ENCODE data around the gene PDZD2. TPM values are rescaled to one million over a fixed set of nuclear protein-coding genes. Genes with fewer than 3 reads are reported as not detected.
"Not testable (repeated sequence)": the region's sequence is repeated elsewhere in the genome, so short reads cannot be mapped to it uniquely, and the experiment has no call there.

PDZD2 gene
- 14.7 TPM for total RNA-seq

DNA sequence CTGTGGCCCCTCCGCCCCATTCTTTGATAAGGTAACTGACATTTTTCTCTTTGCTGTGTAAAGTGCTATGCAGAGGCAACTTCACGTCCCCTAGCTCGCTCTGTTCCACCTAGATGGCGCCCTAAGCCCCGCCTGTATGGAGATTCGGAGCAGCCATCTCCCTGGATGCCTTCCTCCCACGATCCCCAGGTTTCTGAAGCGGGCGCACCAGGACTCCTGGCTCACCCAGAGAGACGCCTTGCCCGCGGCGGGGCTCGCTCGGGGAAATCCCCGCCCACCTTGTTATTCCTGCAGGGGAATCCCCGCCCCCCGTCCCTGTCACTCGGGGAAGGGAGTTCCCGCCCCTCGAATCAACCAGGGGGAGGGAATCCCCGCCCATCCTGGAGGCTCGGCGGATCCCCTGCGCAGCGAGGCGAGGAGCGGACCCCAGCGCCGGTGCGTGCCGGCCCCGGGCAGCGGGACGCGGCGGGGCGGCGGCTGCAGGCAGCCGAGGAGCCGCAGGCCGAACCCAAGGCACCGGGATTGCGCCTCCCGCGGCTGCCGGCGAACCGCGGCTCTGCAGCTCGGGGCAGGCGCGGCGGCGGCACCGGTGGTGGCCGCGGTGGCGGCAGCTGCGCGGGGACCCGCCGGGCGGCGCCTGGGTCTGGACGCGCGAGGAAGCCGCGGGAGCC lies at the start of gene PDZD2:
TSS of gene PDZD2 (plus strand) at position 384 of the 671 bp plus-strand sequence.
- FAIRE-seq (no peak), DNase-seq (ENCODE audit: low spot score in 2 of 2) (peak; percentile 83 to 86)

DNA sequence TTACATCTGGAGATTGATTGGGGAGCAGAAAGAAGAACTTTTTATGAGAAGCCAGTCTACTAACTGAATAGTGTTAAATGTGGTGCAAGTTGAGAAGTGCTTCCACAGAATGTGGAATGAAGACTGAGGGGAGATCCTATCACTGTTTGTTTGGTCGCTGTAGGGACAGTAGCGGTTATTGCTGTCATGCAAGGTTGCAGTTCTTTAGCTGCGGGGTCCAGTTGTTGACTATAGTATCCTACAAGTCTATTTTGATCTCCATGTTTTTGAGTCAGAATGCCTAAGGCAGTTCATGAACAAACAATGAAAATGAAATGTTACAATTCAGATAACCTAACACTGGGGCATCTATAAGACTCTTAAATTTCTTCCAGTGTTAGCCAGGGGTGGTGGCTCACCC lies 45.3 kb upstream of the PDZD2 start:
- DNase-seq (ENCODE audit: low spot score in 2 of 2) (no peak), FAIRE-seq (no peak)

DNA sequence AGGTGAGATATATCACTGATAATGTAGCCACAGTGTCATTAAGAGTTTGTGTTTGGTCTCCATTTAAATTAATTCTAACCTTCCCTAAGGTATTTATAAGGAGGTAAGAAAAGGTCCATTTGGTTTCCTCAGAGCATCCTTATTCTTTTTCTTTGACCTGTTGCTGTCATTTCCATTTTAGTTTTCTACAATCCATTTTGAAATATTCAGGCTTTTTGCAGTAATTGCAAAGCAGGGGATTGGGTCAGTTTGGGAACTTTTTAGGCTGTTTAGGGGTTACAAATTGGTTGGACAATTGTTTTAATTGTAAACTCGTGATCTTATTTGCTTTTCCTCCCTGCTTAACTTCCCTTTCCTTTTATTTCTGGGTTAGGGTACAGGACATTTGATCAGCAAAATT lies 42.6 kb upstream of the PDZD2 start:
- DNase-seq (ENCODE audit: low spot score in 2 of 2) (no peak), FAIRE-seq (no peak)

DNA sequence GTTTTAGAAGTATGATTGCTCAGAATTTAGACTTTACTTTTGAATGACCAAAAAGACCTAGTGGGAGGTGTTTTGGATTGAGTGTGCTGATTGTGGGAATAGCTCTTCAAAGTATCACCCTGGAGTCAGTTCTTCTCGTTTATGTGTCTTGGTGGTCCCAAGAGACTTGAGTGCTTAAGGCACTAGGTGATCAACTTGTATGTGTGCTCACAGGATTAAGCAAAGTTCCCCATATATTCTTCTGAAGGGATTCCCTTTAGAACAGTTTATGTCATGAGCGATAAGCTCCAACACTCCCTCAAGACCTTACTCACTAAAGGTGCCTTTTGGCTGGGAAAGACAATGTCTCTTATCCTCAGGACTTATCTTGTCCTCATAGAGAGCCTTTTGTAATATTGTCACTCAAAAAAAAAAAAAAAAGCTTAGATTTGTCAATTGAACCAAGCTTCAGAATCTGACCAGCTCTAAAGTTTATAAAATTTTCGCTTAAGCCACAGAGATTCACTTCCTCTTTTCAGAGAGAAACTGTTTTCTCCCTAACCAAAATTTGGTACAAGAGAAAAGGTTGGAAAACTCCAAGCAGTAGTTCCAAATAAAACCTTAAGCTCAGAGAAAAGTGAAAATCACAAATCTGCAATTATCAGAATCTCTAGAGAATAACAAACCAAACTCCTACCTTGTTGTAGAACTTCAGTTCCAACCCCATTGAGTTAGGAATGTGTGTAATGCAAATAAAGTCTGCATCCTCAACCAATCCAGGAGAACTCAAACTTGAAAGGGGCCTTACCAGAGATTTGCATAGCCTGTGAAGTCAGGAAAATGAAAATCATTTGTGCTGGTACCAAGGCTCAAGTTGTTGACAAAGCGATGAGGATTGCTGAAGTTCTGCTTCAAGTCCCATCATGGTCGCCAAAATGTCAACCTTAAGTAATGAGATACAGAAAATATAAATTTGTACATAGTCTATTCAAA lies 40.0 kb upstream of the PDZD2 start:
- FAIRE-seq (no peak), DNase-seq (ENCODE audit: low spot score in 2 of 2) (no peak)

DNA sequence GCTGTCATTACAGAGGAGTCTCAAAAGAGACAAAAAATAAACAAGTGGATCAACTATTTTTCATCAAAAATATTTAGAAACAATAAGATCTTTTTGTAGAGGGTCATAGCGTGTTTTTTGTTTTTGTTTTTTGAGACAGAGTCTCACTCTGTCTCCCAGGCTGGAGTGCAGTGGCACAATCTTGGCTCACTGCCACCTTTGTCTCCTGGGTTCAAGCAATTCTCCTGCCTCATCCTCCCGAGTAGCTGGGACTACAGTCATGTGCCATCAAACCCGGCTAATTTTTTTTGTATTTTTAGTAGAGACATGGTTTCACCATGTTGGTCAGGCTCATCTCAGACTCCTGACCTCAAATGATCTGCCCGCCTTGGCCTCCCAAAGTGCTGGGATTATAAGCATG lies 36.6 kb upstream of the PDZD2 start:
- DNase-seq (ENCODE audit: low spot score in 2 of 2); FAIRE-seq: not testable (repeated sequence)

DNA sequence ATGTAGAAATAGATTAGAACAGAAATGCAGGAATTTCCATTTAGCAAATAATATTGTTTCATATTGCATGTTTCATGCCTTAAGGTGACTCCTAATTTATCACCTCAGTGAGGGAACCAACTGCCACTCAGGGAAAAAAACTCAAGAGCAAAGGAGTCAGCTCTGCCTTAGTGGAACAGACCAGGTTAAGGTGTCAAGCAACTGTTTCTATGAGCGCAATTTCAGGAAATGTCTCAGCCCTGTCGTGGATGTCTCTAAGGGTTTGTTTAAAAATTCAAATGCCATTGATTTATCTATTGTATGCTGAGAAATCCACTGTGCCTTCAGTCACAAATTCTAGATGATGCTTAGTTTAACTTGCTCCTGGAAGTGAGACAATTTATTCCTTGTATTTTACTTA lies 34.7 kb upstream of the PDZD2 start:
- DNase-seq (ENCODE audit: low spot score in 2 of 2) (no peak), FAIRE-seq (no peak)

DNA sequence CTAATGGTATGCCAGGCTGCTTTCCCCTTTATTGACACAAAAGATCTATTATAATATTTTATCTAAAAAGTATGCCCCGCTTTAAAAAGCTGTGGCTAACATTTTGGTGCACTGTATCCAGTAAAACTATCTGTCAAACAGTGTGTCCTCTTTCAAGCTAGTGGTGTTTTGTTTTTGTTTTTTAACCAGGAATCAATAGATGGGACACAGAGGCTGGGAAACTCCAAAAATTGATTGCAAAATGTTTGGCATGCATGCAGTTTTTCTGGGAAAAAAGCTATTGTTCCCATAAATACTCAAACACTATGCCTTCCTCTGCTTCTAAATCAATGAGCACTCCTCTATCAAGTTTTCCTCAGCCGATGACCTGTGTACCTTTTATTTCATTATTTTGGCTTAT lies 34.3 kb upstream of the PDZD2 start:
- no peak for DNase-seq (ENCODE audit: low spot score in 2 of 2)
- no peak for FAIRE-seq

DNA sequence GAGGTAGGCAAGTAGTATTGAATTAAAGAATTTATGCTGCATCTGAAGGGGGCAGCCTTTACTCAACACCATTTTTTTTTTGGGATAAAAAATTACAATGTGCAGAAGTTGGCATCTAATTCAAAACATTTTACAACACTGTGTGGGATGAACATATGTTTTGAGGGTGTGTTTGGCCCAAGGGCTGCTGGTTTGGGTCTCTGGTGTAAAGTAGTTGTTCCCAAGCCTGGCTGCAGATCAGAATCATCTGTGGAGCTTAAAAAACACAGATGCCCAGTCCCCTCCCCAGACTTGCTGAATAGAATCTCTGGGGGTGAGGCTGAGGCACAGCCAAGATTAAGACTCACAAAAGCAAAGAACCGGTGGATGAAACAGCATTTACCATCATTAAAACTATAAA lies 33.0 kb upstream of the PDZD2 start:
- no peak for DNase-seq (ENCODE audit: low spot score in 2 of 2)

DNA sequence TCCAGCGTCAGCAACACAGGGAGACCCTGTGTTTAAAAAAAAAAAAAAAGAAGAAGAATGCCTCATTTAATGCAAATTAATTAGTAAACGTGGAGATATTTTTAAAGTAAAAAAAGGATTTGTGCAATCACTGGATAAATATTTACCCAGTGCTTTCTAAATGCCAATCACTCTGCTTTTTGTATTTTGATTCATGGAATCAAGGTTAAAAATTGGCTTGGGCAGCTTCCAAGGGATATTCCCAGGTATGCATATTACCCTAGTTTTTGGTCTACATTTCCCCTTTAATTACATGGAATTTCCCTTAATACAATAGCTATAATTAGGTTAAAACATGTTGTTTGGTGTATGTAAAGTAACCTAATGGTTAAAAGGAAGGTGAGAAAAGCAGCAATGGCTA lies 31.4 kb upstream of the PDZD2 start:
- FAIRE-seq (no peak), DNase-seq (ENCODE audit: low spot score in 2 of 2) (no peak)

More for the DNA sequence above, 33.0 kb upstream of the PDZD2 start:
- no peak for FAIRE-seq

DNA sequence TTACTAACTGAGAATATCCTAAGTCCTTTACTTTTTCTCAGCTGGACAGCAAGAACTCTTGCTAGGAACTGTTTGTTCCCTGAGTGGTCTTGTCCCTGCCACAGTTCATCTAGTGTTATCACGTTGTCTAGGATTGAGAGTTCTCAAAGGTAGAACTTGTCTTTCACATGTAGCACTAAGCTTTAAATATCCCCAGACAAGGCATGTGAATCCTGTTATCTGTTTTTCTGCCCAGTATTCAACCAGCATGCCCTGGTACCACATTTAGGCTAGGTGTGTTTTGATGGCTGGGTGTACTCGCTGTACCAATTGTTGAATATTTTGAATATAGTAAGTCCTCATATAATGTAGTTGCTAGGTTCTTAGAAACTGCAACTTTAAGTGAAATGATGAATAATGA lies 27.9 kb upstream of the PDZD2 start:
- DNase-seq (ENCODE audit: low spot score in 2 of 2), result no peak
- no peak for FAIRE-seq

DNA sequence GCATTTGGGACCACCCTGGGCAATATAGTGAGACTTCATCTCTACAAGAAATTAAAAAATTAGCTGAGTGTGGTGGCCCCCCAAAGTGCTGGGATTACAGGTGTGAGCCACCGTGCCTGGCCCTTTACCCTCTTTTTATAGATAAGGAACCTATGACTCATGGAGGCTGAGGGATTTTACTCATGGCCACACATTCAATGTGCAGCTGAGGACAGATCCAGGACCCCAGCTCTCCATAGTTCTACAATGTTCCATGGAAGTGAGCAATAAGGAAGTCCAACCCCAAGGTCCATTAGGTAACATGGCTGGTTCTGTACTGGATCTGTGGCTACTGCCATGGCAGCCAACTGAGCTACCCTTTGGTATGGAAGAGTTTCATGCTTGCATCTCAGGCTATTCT lies 25.3 kb upstream of the PDZD2 start:
- FAIRE-seq (no peak), DNase-seq (ENCODE audit: low spot score in 2 of 2) (no peak)

DNA sequence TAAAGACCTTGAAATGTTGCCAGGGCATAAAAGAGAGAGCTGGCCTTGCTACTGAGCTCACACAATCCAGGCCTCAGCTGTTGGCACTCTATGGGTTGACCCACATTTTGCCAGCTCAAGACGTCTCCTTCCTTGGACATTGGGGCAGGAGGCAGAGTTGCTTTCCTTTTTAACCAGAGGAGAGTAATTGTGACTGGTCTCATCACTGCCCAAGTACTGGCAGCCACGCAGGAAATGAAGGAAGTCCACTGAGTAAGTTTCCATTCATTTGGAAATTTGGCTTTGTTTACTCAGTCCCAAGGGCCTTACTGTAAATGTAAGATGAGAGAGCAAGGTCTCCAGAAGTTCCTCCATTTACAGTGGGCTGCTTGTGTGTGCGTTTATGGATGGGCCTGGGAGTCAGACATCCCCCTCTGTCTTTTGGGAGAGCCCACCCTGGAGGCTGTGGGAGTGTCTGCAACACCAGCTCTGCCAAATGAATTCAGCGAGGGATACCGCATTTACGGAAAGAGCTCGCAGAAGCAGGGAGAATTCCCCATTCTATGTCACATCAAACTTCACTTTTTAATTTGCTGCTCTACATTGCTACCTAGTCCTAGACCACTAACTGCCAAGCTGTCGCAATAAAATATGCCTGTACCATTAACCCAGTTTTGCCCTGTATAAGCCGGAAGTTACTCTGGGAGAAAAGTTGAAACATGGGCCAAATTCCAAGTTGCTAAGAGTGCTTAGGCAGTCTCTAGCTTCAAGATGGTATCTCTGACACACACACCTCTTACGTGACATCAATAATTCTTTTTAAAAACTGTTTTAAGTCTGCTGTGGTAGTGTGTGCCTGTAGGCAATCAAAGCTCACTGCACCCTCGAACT lies 24.5 kb upstream of the PDZD2 start:
- no peak for FAIRE-seq
- no peak for DNase-seq (ENCODE audit: low spot score in 2 of 2)

DNA sequence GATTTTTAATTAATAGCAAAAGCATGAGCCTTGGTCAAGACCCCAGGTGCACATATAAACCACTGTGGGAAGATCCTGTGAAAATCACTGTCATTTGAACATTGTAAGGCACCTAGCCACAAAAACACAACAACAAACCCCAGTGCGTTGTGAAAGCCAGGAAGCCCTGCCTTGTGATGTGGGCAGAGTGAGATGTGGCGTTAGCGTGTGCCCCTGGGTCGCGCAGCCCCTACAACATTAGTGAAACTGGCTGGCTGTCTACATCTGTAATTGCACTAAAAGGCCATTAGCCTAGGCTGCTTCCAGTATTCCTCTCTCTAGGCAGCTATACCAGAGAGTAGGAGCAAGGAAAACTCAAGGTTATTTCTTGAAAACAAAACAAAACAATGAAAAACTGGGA lies 21.1 kb upstream of the PDZD2 start:
- FAIRE-seq, result no peak
- no peak for DNase-seq (ENCODE audit: low spot score in 2 of 2)

DNA sequence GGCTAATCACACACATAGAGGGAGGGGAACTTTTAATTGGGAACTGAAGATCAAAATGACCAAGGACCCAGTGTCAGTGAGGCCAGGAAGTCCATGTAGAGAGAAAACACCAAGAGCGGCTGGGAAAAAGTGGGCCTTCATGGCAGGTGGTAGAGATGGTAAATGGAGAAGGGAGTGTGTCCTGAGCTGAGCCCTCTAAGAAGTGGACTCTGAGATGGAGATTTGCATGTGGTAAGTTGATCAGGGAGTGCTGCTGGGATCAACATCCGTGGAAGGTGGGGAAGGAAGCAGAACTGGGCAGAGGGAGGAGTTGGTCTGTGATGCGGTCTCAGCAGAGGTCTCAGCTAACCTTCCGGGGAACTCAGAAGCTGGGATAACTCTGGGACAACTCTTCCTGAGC lies 18.9 kb upstream of the PDZD2 start:
- no peak for FAIRE-seq

DNA sequence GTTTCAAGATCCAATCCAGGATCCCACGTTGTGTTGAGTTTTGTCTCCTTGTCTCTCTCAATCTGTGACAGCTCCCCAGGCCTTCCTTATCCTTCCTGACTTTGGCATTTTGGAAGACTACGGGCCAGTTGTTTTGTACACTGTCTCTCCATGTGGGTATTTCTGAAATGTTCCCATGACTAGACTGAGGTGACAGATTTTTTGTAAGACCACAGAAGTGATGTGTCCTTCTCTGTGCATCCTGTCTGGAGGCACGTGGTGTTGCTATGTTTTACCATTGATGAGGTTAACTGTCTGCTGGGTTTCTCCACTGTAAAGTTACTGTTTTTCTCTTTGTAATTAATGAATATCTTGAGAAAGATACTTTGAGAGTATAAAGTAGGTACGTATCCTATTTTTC lies 15.7 kb upstream of the PDZD2 start:
- FAIRE-seq, result no peak
- no peak for DNase-seq (ENCODE audit: low spot score in 2 of 2)

More for the DNA sequence above, 18.9 kb upstream of the PDZD2 start:
- no peak for DNase-seq (ENCODE audit: low spot score in 2 of 2)

DNA sequence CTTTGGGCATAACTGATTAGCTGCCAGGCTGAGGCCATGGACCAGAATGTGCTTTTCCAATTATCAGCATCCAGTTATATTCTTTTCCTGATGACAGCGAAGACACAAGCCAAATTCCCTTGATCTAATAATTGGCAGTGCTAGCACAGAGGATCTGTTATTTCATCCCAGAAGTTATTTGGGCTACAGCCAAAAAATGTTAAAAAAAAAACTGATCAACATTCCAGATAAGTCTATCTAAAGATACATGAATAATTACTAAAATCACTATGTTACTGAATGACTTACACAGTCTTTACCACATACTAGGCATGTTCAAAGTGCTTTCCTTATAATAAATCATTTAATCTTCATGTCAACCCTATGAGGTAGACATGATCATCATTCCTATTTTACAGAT lies 13.5 kb upstream of the PDZD2 start:
- FAIRE-seq, result no peak
- DNase-seq (ENCODE audit: low spot score in 2 of 2), result no peak

DNA sequence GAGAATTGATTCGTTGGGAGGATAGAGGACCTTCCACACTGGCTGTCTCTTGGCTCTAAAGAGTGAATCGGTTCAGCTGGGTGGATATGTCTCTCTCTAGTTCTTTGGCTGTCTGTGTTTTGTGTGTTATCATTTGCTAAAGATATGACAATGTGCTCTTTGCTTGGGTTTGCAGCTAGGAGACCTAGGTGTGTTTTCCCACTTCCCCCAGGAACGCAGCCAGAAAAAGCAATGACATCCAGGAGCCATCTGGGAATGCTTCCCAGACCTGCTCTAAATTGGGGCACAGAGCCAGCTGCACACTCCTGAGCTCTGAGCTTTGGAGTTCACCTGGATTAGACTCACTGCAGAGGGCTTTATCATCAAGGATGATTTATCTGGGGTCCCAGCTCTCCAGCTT lies 12.8 kb upstream of the PDZD2 start:
- DNase-seq (ENCODE audit: low spot score in 2 of 2) (no peak), FAIRE-seq (no peak)

DNA sequence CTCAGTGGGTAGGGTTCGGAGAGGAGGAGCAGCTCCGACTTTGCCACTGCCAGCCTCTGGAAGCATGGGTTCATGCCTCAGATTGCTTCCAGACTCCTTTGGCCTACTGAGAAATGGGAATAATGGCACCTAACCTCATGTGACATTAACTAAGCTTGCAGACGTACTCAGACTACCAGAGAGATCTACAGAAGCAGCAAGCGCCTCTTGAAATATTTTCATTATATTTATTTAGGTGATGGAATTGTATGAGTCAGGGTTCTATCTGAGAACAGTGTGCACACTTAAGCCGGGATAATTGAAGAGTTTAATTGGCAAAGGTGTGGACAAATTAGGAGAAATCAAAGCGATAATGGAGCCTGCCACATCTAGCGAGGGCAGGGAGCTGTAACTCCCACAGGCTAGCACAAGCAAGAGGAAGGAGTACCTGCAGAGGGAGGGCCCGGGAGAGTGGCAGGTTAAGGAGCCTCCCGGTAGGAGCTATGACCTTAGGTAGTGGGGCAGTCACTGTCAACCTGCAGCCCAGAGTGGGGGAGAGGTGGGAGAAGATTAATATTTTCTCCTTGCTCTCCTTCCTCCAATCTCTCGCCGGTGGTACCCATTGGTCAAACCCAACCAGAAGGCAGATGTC lies 12.2 kb upstream of the PDZD2 start:
- DNase-seq (ENCODE audit: low spot score in 2 of 2), result no peak
- FAIRE-seq, result no peak

DNA sequence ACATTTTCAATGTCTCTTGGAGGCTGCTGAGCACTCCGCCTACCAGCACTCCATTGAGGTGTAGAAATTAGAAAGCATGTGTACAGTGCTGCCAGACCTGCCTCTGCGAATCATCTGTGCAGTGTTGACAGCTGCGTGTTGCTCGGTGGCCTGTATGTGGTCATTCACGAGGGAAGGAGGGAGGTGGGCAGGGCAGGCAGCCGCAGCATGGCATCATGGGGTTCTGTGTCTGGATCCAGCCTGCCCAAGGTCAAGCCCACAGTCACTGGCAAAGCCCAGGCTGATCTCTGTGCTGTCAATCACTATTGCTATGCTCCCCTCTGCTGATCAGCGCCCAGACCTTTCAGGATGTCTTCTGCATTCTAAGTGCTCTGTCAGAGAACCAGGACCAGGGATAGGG lies 8.0 kb upstream of the PDZD2 start:
- FAIRE-seq, result no peak
- DNase-seq (ENCODE audit: low spot score in 2 of 2), result no peak

DNA sequence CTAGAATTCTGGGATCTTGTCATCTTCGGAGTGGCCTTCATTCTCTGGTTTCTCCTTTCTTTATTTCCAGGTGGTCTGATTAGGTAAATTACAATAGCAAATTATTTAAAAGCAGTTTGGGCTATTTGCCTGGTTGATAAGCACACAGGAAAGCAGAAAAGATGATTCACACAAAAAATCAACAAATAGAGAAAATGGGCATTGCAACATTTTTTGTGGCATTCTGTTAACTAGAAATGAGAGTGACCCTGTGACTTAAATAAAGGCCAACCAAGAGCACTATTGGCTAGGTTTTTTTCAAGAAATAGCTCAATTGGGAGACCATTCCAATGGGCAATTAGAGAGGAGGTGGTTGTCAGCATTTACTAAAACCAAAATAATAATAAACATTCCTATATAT lies 6.5 kb upstream of the PDZD2 start:
- no peak for FAIRE-seq
- DNase-seq (ENCODE audit: low spot score in 2 of 2), result no peak

Measured in frontal cortex (tissue), 4 donors.